HG02623 (cell line): ENCODE measurements around the gene TERB1.

Experiments used
- ATAC-seq: cut with Tn5 transposase; IDR thresholded peaks from one replicate; pipeline ENCODE4 v1.9.1; 2021; ENCODE audit warnings: moderate library complexity; ENCODE audit not compliant: unreplicated experiment

TERB1 gene

GRCh38 chr16:66711581-66711980 lies 89.8 kb downstream of the TERB1 start:
- no peak for ATAC-seq

- ATAC-seq, result no peak
These were observed 94.9 kb downstream of the TERB1 start for GRCh38 chr16:66706506-66706880.

- ATAC-seq, result no peak
These were observed 95.4 kb downstream of the TERB1 start for GRCh38 chr16:66705790-66706505.
